GM19351 (cell line): Measurements from ENCODE around the gene SORCS2.

Experiments
- ATAC-seq: cut with Tn5 transposase; IDR thresholded peaks from one replicate; pipeline ENCODE4 v1.9.1; 2021; ENCODE audit warnings: mild to moderate bottlenecking, moderate library complexity; ENCODE audit not compliant: unreplicated experiment

SORCS2 gene

DNA sequence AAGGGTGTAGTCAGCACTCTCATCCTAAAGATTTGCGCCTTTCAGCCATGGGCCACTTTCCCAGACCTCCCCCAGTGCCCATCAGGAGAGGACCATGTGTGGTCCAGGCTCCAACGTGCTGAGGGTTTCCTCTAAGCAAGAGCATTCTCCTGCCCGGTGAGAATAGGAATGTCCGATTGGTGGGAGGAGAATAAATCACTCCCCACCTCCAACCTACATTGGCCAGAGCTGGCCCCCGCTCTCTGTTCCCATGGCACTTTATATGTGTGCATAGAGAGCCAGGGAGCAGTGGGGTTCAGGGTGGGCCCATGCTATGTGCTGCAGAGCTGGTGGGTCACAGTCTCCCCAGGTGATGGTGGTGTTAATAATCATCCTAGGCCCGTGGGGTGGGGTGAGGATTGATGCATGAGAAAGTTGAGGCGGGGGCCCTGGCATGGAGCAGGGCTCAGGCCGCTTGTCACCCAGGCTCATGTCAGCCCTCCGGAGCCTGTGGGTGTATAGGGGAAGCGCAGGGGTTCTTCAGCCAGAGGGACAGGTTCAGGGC is 6.8 kb upstream of the SORCS2 start:
- no peak for ATAC-seq

DNA sequence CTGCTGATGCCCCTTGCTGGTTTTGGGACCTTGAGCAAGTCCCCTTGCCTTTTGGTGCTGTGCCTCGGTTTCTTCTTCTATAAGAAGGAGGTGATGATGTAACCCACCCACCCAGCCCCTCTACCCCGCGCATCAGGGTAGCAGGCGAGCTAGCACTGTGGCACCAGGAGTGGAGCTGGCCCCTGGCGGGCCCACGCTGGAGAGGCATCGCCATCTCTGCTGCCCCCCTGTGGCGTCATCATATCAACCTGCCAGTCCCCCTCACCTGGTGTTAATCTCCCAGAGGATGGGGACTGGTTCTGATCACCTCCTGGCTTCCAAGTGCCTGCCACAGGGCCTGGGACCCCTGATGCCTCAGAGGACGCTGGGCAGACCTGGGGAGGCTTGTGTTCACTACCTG is 6.3 kb upstream of the SORCS2 start:
- no peak for ATAC-seq

DNA sequence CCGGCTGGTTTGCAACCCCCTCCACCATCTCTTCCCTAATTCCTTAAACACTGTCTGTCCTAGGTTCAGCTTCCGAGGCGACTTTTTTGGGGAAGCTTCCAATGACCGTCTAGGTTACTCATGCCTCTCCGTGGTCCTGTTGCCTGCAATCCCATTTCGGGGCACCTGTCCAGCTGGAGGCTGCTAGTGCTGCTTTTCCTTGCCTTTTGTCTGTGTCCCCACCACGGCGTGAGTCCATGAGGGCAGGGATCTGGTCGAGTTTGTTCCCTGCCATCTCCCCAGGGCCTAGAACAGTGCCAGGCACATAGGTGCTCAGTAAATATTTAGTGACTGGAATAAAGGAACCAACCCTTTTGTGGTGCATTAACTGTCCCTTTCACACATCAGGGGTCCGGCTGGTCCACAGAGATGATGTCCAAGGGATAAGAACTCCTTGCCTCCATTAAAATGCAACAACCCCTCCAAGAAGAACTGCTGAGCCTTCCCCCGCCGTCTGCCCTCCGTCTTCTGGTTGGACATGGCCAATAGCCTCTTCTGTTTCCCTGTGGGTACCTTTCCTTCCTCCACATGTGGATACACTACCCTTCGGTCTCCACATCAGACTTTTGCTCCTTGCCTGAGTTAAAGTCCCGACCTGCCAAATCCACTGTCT is 5.7 kb upstream of the SORCS2 start:
- ATAC-seq: no peak

DNA sequence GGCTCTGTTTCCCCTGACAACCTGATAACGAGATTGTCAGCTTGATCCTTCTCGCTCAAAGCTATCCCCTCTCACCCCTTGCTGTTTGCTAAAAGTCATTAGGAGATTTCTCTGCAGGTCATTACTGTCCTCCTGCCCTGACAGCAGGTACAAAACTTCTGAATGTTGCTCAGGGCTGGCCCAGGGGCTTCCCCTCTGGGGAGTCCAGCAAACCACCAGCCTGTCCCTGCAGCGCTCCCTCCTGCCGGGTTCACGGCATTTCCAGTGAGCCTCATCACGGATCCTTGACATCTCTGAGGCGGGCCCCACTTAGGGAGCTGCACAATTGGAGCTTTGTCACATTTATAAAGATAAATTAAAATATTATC is 5.2 kb upstream of the SORCS2 start:
- ATAC-seq: no peak

DNA sequence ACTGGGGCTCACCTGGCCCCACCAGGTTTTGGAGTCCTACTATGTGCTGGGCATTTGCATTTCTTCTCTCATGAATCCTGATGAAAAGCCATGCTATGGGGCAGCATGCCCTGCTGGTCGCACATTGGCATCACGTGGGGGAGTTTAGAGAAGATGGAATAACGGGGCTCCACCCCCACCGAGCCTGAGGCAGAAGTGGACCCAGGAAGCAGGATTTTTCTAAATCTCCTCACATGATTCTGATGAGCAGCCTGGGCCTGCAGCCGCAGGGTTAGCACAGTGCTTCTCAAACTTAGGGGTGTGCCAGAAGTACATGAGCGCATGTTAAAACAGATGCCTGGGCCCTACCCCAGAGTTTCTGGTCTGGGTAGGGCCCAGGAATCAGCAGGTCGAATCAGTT is 4.6 kb upstream of the SORCS2 start:
- ATAC-seq: no peak

DNA sequence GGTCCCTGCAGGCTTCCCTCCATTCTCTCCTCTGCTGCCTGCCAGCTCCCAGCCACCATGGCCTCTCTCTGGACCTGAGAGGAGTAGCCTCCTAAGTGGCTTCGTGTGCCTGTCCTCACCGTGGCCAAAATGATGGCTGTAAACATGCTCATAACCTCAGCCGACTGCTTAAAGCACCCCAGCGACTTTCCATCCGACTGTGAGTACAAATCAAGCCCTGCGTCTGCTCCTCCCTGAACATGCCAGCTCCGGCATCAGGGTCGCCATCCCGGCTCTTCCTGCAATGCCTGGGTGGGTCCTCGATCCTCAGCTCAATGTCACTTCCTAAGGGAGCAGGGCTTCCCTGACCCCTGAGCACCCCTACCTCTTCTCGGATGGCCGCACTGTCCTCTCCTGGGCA is 3.3 kb upstream of the SORCS2 start:
- ATAC-seq: no peak

DNA sequence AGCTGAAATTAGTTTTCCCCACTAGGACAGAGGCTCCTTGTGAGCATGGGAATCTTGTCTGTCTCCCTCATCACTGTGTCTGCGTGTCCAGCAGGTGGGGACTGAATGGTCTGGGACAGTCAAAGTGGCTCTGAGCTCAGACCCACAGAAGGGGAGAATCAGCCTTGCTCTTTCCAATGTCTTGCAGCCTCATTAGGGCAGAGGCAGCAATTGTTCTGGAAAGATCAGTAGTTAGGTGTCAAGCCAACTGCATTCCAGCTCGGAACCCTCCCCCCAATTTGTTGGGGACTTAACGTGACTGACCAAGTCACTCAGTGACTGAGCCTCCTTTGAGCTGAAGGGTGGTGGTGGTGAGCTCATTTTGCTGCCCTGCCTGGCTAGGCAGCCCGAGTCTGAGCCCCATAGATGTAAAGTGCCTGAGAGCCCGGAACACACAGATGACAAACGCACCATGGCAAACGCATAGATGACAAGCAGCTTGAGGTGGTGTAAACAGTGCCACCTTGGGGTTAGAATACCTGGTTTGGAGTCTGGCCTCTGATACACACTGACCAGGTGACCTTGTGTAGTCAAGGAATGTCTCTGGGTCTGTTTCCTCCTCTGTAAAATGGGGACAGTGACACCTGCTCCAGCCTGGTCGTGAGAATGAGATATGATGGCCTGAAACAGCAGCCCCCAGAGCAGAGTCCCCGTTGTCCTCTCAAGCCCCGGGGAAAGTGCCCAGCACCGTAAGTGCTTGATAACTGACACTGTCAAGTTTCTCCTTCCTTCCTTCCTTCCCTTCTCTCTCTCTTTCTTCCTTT is 2.7 kb upstream of the SORCS2 start:
- ATAC-seq: no peak

DNA sequence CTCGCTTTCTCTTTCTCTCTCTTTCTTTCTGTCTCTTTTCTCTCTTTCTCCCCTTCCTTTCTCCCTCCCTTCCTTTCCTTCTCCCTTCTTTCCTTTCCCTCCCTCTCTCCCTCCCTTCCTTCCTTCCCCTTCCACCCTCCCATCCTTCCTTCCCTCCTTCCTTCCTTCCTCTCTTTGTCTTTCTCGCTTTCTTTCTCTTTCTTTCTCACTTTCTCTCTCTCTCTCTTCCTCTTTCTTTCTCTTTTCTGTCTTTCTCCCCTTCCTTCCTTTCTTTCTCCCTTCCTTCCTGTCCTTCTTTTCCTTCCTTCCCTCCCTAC is 2.1 kb upstream of the SORCS2 start:
- no peak for ATAC-seq

DNA sequence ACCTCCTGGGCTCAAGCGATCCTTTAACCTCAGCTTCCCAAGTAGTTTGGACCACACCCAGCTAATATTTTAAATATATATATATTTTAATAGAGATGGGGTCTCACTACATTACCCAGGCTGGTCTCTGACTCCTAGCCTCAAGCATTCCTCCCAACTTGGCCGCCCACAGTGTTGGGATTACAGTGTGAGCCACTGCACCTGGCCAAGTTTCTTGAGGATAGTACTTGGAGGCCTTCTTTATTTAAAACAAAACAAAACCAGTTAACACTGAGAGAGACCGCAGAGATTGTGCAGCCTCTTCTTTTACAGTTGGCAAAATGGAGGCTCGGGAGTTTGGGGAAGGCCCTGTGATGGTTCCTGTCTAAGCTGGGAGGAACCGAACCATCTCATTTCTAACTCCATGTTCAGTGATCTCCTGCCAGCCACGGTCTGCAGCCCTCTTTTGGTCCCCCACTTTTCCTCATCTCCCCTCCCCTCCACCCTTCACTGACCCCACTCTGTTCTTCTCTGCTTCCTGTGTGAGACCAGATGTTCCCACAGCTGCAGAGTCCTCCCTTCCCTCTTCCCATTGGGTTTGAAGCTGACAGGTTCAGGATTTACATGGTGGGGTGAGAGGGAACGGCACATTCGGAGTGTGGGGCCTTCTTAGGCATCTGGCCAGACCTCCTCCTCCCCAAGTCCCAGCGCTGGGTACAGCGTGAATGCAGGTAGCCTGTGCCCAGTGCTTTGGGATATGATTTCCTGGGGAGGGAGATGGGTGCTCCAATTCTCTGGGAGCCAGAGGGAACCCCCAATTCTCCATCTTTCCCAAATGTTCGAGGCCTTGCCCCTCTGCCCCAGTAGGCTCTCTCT is 1.4 kb upstream of the SORCS2 start:
- no peak for ATAC-seq

DNA sequence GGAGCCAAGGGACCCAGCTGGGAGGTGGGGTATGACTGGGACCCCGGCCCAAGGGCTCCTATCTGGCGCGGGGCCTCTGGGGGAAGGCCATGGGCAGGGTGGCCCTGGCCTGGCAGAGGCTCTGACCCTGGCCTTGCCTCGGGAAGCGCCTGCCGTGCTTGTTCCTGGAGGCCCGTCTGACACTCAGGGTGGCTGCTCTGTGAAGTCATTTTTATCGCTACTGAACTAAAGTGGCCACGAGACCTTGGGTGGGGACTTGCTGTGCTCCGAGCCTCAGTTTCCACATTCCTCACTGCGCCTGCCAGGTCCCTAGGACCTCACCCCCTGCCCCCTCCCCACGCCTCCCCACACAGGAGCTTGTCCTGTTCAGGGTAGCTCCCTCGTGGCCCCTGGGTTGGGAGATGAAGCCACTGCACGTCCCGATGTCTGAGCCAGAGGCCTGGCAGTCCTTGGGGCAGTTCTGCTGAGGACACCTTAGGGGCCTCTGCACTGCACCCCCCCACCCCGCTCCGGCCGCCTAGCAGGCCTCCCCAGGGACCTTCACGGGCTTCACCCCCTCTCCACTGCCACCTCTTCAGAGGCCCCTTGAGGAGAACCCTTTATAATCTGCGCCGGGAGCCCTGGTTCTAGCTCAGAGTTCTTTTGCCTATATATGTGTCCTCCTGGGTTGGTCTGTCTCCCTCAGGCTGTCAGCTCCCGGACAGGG is 639 bp upstream of the SORCS2 start:
- ATAC-seq: no peak

DNA sequence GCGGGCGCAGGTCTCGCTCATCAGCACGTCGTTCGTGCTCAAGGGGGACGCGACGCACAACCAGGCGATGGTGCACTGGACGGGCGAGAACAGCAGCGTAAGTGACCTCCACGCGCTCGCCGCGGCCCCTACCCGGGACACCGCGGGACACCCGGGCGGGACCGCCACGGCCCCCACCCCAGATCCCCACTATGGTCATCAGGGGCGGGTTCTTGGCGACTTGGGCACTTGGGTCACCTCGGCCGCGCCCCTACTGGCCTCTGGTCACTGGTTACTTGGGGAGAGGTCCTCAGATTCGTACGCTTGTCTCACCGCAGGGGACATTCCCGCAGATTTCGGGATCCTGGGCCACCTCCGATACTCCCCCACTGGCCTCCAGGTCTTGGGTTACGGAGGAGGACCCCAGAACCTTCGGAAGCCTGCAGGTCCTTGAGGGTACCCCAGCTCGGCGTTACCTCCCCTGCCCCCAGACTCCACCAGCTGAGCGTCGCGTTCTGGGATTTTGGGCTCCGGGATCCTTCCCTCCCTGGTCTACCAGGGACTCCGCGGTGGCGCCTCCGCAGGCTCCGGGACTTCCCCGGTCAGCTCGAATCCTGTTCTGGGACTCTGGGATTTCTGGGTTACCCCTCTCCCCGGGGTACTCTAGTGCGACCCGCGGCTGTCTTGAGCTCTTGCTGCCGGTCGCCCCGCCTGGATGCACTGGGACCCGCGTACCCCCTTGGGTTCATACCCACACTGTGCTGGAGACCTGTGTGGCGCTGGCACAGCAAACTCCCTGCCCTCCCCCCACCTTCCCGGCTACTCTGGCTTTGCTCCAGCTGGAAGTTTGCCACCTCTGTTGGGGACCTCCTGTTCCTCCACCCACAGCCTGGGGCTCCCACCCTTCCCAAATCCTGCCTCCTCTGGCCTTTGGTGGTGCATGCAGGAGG is 956 bp downstream of the SORCS2 start:
- no peak for ATAC-seq

DNA sequence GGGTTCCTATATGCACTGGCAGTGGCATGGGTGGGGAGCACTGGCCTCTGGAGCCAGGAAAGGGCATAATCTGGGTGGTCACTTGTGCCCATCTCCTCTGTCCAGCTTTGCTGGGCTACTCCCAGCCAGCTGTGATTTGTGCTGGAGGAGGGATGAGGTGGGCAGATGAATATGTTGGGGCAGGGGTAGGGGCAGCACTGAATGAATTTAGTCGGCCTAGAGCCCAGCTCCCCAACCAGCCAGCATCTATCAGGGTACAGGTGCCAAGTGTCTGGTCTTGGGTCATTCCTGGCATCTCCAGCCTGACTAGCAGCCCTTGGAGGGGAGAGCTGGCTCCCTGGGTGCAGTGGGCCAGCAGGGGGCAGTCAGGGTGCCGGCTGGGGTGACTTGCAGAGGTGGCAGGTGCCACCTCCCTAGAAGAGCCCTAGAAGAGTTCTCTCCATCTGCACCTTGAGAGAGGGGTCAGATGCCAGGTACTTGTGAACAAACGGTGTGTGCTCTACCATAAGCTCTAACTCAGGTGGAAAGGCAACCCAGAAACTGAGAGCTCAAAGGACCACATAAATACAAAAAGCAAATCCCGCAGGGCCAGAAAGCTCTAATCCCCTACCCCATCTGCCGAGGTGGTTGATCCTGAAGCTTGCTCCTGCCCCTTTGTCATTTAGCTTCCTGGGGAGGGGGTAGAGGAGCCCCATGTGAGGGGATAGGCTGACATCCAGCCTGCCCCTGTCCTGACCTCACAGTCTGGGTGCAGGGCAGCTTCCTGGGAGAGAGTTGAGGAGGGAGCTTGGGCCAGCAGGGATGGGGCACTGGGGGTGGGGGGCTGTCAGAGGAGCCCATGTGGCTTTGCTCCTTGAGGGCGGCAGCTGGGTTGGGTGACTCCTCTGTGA is 2.2 kb downstream of the SORCS2 start:
- ATAC-seq: no peak

DNA sequence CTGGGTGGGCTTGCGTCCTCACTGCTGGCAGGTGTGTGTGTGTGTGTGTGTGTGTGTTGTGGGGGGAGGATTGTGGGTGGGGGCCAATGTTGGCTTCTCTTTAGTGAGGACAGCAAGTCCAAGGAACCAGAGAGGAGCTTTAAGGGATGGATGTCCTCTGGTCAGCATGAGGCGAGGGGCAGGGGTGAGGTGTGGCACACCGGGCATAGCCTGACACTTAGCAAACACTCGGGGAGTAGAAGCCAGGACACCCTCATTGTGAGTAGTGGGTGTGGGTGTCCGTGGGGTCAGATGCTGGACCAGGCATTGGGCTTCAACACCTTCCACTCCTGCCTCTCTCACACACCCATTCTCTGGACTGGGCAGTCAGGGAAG is 2.8 kb downstream of the SORCS2 start:
- ATAC-seq: no peak

DNA sequence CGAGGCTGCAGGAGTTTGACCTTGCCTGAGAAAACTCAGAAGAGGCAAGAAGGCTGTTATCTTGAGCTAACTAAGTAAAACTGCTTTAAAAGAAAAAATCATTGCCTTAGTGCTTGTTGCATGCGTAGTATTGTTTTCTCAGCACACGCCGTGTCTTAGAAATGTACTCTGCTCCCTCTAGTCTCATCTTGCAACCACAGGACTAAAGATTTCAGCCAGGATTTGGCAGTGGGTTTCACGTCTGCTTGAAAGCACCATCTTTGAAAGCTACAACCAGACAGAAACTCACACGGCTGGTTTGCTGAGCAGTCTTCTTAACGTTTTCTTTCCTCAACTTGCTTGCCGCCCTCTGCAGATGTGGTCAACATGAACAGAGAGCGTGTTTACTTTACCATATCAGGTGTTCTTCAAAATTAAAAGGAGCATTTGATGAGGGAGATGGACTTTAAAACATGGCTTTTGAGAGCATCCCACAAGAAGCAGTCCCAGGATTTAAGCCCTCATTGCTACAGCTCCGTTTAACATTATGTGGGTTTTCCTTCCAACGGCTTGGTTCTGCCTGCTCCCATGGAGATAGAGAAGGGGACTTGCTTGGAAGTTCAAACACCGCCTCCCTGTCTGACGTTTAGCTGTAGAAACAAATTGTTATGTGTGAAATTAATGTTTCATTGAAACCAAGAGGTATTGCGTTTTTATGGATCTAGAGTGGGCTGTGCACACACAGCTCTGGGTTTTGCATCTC is 3.4 kb downstream of the SORCS2 start:
- ATAC-seq: no peak

DNA sequence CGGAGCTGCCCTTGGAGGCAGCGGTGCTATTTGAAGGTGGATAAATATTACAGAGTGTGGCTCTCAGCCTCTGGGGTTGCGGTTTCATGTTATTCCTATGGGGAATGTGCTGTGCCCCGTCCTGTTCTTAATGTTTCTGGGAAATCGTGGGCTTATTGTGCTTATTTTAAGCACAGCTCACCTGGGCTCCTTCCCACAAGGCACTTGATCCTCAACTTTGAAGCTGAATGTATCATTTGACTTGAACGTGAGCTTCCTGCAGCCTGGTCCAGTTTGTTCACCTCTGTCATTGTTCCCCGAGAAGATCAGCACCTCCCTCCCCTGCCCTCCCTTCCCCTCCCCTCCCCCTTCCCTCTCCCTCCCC is 3.9 kb downstream of the SORCS2 start:
- no peak for ATAC-seq

DNA sequence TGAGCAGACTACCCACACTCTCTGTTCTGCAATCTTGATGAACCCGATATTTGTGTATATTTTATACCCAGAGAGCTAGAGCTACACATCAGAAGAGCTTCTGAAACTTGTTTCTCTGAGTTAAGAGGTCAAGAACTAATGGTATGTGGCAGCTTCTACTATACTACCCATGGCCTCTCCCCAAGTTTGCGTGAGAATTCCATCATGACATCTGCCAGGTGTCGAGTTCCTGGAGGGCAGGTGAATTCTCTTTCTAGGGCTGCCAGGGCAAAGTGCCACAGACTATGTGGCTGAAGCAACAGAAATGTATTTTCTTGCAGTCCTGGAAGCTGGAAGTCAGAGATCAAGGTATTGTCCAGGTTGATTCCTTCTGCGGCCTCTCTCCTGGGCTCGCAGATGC is 4.4 kb downstream of the SORCS2 start:
- no peak for ATAC-seq

DNA sequence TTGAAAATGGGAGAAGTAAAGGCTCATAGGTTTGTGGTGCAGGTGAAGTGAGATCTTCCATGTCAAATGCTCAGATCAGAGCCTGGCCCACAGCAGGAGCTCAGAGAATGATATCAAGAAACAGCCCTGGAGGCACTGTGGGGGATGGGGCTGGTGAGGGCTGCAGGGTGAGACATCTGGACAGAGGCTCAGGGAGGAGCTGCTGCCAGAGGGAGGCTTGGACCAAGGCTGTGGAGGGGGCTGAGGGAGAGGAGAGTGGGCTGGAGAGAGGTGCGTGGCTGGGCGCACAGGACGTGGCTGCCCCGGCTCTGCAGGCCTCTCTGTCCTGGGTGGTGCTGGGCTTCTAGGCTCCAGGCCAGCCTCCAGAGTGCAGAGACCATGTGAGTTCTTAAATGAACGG is 5.6 kb downstream of the SORCS2 start:
- no peak for ATAC-seq

DNA sequence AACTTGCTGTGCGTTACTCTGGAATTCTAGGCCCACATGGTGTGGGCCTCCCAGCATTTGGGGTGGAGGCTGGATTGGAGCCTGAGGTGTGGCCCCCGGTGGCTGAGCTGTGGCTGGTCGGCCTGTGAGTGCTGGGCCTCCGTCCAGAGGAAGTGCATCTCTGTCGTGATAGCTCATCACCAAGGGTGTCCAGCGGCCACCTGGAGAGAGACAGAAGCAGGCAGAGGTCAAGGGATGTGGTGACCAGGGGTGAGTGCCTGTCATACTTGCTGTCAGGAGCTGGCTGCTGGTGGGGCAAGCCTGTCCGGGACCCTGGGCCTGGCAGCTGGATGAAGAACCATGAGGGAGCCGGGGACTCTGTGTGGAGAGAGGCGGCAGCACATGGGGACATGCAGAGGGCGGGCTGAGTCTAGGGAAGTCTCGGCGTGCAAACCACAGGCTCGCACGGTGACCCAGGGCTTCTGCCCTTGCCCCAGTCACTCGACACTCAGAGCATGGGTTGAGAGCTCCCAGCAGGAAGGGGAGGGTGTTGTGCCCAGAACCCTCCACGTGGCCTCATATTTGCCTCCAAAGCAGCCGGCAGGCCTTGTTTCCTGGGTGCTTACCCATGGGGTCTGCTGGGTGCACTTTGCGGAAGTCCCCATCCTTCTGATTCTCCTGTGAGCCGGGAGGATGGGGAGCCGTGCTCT is 6.2 kb downstream of the SORCS2 start:
- no peak for ATAC-seq
